Measurements from ENCODE around the gene PARL.

PARL gene

DNA sequence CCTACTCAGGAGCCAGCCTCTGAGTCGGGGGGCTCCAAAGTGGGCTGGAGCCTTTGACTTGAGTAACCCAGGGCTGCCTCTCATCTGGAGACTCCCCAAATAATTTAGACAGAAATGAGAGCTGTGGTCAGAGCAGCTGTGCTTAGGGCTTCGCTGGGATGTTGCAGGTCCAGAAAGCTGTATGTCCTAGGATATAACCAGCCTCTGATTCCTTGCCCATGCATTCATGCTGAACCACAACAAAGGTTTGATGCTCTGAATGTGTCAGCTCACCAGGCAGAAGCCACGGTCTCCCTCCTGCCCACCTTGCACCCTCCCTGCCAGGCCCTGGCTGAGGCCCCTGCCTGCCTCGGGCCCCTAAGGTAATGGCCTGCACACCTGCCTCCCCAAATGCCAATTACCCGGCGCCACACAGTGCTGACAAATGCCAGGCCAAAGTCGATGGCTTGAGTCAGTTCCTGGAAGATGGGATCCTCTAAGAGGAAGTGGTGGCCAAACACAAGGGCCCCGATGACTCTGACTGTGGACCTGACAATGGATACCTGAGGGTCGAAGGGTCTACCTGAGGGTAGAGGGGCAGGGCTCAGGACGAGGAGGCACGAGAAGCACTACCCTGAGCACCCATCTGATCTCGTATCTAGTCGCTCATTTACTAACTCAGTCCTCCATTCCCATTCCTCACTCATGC, 21.7 kb upstream of the PARL start:
- no peak overlapping the region for H3K4me3 ChIP-seq
- no peak for DNase-seq (ENCODE audit: low spot score)
- H3K27ac ChIP-seq = no peak overlapping the region
- TF ChIP-seq, protein P1, sequence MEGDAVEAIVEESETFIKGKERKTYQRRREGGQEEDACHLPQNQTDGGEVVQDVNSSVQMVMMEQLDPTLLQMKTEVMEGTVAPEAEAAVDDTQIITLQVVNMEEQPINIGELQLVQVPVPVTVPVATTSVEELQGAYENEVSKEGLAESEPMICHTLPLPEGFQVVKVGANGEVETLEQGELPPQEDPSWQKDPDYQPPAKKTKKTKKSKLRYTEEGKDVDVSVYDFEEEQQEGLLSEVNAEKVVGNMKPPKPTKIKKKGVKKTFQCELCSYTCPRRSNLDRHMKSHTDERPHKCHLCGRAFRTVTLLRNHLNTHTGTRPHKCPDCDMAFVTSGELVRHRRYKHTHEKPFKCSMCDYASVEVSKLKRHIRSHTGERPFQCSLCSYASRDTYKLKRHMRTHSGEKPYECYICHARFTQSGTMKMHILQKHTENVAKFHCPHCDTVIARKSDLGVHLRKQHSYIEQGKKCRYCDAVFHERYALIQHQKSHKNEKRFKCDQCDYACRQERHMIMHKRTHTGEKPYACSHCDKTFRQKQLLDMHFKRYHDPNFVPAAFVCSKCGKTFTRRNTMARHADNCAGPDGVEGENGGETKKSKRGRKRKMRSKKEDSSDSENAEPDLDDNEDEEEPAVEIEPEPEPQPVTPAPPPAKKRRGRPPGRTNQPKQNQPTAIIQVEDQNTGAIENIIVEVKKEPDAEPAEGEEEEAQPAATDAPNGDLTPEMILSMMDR (IDR thresholded peaks at IDR 0.05) = no peak

- Histone ChIP-seq H3K4me3 (no peak overlapping the region), H3K27ac (no peak overlapping the region)
- no peak for DNase-seq (ENCODE audit: low spot score)
- TF ChIP-seq, protein P1 (IDR thresholded peaks at IDR 0.05) = no peak
These were observed 20.4 kb upstream of the PARL start for GRCh38 chr3:183904833-183905780.

- no peak overlapping the region for H3K4me3 ChIP-seq
- TF ChIP-seq, protein P1 (IDR thresholded peaks at IDR 0.05) = no peak
- DNase-seq (ENCODE audit: low spot score) = no peak
These were observed 13.3 kb upstream of the PARL start for GRCh38 chr3:183898028-183898431.

DNA sequence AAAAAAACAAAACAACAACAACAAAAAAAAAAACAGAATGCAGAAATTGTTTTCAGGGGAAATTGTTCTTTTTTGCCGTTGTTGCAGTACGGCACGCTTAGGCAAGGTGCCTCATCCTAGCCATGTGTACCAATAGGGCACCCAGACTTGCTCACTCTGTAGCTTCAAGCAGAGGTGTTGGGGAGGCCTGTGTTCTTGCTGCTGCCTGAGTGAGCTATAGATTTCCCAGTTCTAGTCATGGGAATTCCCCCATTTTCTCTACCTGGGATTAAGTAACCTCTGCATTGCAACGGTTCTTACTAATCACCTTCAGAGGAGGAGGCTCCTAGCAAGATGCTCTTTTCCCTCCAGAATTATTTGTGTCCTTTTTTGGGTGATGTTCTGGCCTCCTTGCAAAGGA, 12.9 kb upstream of the PARL start:
- Histone ChIP-seq H3K27ac (no peak overlapping the region), H3K4me3 (no peak overlapping the region)
- DNase-seq (ENCODE audit: low spot score) = no peak
- TF ChIP-seq, protein P1 (IDR thresholded peaks at IDR 0.05) = no peak

More at GRCh38 chr3:183898028-183898431, 13.3 kb upstream of the PARL start:
- no peak overlapping the region for H3K27ac ChIP-seq

DNA sequence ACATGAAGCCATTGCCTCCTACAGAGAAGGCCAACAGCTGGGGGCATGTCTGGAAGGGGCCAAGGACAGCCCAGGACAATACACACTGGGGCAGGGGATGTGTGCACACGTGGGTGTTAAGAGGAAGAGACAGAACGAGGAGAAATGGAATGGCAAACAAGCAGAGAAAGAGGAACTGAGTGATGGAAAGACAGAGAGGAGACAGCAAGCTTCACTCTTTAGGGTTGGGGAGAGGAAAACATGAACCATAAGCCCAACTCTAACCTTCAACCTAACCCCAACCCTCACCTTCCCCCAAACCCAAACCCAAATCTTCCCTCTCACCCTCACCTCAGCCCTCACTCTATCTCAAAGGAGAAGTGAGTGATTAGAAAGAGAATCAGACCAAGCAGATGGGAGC, 11.9 kb upstream of the PARL start:
- Histone ChIP-seq H3K27ac (no peak overlapping the region), H3K4me3 (no peak overlapping the region)
- no peak for DNase-seq (ENCODE audit: low spot score)
- TF ChIP-seq, protein P1 (IDR thresholded peaks at IDR 0.05) = no peak

DNA sequence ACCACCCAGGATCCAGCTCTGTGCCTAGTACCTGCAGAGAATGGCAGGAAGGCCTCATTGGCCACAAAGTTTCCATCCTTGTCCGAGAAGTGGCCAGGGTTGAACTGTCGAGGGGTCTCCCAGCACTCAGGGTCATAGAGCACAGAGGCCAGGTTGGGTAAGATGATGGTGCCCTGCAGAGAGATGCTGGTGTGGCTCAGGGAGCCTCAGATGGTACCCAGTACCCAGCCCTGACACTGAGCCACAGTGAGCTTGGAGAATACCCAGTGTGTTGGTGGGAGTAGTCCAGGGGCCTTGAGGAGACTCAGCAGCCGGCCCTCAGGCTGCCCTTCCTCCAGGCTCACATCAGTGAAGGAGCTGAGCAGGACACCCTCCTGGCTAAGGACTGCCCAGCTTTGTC, 11.5 kb upstream of the PARL start:
- Histone ChIP-seq H3K4me3 (no peak overlapping the region), H3K27ac (no peak overlapping the region)
- no peak for DNase-seq (ENCODE audit: low spot score)
- TF ChIP-seq, protein P1 (IDR thresholded peaks at IDR 0.05) = no peak

Data from coronary artery (tissue), 2 donors.